ENCODE data around the gene AFDN.

DNA sequence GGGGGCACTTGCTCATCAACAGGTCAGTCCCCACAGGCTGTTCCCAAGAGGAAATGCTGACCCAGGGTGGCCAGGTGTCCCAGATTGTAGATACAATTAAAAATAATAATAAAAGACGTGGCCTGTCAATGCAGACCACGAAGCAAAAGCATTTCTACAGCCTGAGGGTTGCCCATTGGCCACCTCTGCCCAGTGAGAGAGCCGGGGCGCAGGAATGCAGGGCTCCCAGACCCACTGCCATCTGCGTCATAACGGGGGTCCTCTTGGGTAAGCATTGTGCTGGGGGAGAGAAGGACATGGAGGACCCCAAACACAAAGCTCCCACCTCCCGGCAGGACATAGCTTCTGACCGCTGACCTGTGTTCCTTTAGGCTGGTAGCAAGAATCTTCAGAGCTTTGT lies 22.9 kb upstream of the AFDN start:
- TF ChIP-seq, protein P1, sequence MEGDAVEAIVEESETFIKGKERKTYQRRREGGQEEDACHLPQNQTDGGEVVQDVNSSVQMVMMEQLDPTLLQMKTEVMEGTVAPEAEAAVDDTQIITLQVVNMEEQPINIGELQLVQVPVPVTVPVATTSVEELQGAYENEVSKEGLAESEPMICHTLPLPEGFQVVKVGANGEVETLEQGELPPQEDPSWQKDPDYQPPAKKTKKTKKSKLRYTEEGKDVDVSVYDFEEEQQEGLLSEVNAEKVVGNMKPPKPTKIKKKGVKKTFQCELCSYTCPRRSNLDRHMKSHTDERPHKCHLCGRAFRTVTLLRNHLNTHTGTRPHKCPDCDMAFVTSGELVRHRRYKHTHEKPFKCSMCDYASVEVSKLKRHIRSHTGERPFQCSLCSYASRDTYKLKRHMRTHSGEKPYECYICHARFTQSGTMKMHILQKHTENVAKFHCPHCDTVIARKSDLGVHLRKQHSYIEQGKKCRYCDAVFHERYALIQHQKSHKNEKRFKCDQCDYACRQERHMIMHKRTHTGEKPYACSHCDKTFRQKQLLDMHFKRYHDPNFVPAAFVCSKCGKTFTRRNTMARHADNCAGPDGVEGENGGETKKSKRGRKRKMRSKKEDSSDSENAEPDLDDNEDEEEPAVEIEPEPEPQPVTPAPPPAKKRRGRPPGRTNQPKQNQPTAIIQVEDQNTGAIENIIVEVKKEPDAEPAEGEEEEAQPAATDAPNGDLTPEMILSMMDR (IDR thresholded peaks at IDR 0.05): no peak
- no peak for TF ChIP-seq EP300 (IDR thresholded peaks at IDR 0.05; ENCODE audit: low read depth)
